Measurements from ENCODE around the gene ANKRD66. TPM values are rescaled to one million over a fixed set of nuclear protein-coding genes. Genes with fewer than 3 reads are reported as not detected.
"Not testable (repeated sequence)": the region's sequence is repeated elsewhere in the genome, so short reads cannot be mapped to it uniquely, and the experiment has no call there.

ANKRD66 gene
- total RNA-seq, 1 donor from 2014 or later: not detected

GRCh38 chr6:46773201-46773855, 26.6 kb downstream of the ANKRD66 start:
- no peak for DNase-seq (ENCODE audit: extremely low spot score in 2 of 2)
- intact Hi-C loops (cut with DNase I): no loop called here
- H3K27ac ChIP-seq: no peak overlapping the region

GRCh38 chr6:46774736-46775135, 28.0 kb downstream of the ANKRD66 start:
- H3K4me3 ChIP-seq; H3K4me1 ChIP-seq; DNase-seq (ENCODE audit: extremely low spot score in 2 of 2); H3K27ac ChIP-seq; H3K9me3 ChIP-seq; intact Hi-C loops (cut with DNase I); H3K27me3 ChIP-seq; H3K36me3 ChIP-seq: not testable (repeated sequence)

More at GRCh38 chr6:46773201-46773855, 26.6 kb downstream of the ANKRD66 start:
- H3K36me3 ChIP-seq: no peaks in the 10 kb centered on the region
- no peaks in the 10 kb centered on the region for H3K27me3 ChIP-seq
- H3K4me3 ChIP-seq: no peak overlapping the region
- no peak for TF ChIP-seq CTCF (IDR thresholded peaks at IDR 0.05)
- TF ChIP-seq POLR2AphosphoS5 (IDR thresholded peaks at IDR 0.05; ENCODE audit: insufficient read depth in 1 of 2, low read depth in 1 of 2): no peak
- no peaks in the 10 kb centered on the region for H3K4me1 ChIP-seq
- H3K9me3 ChIP-seq: no peaks in the 10 kb centered on the region

GRCh38 chr6:46776070-46776712, 29.5 kb downstream of the ANKRD66 start:
- H3K36me3 ChIP-seq: no peaks in the 10 kb centered on the region
- intact Hi-C loops (cut with DNase I): no loop called here
- no peaks in the 10 kb centered on the region for H3K27me3 ChIP-seq
- H3K4me3 ChIP-seq: no peak overlapping the region
- no peaks in the 10 kb centered on the region for H3K4me1 ChIP-seq
- no peak for TF ChIP-seq CTCF (IDR thresholded peaks at IDR 0.05)
- TF ChIP-seq POLR2AphosphoS5 (IDR thresholded peaks at IDR 0.05; ENCODE audit: insufficient read depth in 1 of 2, low read depth in 1 of 2): no peak
- TF ChIP-seq POLR2A (IDR thresholded peaks at IDR 0.05): no peak
- no peak for DNase-seq (ENCODE audit: extremely low spot score in 2 of 2)
- no peaks in the 10 kb centered on the region for H3K9me3 ChIP-seq
- no peak overlapping the region for H3K27ac ChIP-seq

GRCh38 chr6:46777476-46778346, 31.0 kb downstream of the ANKRD66 start:
- Histone ChIP-seq H3K4me1 (no peaks in the 10 kb centered on the region), H3K27me3 (no peaks in the 10 kb centered on the region), H3K9me3 (no peaks in the 10 kb centered on the region), H3K27ac (no peak overlapping the region), H3K36me3 (no peaks in the 10 kb centered on the region), H3K4me3 (no peak overlapping the region)
- TF ChIP-seq CTCF (IDR thresholded peaks at IDR 0.05): no peak
- TF ChIP-seq POLR2A (IDR thresholded peaks at IDR 0.05): no peak
- TF ChIP-seq POLR2AphosphoS5 (IDR thresholded peaks at IDR 0.05; ENCODE audit: insufficient read depth in 1 of 2, low read depth in 1 of 2): no peak
- no peak for DNase-seq (ENCODE audit: extremely low spot score in 2 of 2)
- intact Hi-C loops (cut with DNase I): no loop called here

- intact Hi-C loops (cut with DNase I): no loop called here
- no peak overlapping the region for H3K27ac ChIP-seq
- DNase-seq (ENCODE audit: extremely low spot score in 2 of 2): no peak
- H3K4me3 ChIP-seq: no peak overlapping the region
- no peaks in the 10 kb centered on the region for H3K27me3 ChIP-seq
- no peaks in the 10 kb centered on the region for H3K36me3 ChIP-seq
- TF ChIP-seq CTCF (IDR thresholded peaks at IDR 0.05) (peak in 2 of 3 experiments; percentile 29 to 44), POLR2A (IDR thresholded peaks at IDR 0.05) (no peak), POLR2AphosphoS5 (IDR thresholded peaks at IDR 0.05; ENCODE audit: insufficient read depth in 1 of 2, low read depth in 1 of 2) (no peak)
- no peaks in the 10 kb centered on the region for H3K9me3 ChIP-seq
- no peaks in the 10 kb centered on the region for H3K4me1 ChIP-seq
Observed at GRCh38 chr6:46781478-46782378, 35.0 kb downstream of the ANKRD66 start.
